ENCODE measurements around the gene ARHGAP26. TPM values are rescaled to one million over a fixed set of nuclear protein-coding genes. Genes with fewer than 3 reads are reported as not detected.

The ARHGAP26 gene
- total RNA-seq, 4 donors from 2014 or later: 11.0 to 23.3 (median 14.3) TPM

DNA sequence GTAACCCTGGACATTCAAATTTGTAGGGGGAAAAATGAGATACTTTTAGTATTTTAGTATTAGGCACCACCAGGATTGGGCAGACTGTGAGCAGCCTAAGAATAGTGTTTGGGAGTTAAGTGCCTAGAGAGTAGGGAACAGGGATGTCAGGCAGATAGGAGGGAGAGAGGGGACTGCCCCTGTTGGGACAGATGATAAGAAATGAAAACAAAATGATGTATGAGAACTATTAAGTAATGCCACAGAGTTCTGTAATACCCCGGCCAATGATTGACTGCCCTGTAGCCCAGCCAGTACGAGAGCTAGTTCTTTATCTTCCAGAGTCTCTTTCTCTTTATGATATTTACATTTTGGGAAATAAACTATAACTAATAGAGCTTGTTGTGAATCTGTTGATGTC, 24.4 kb downstream of the ARHGAP26 start:
- WGBS, 2 donors: 93 to 94% methylated on average over 2 of the region's 2 CpGs
- no peak for TF ChIP-seq POLR2A (IDR thresholded peaks at IDR 0.05)
- TF ChIP-seq, protein P1, sequence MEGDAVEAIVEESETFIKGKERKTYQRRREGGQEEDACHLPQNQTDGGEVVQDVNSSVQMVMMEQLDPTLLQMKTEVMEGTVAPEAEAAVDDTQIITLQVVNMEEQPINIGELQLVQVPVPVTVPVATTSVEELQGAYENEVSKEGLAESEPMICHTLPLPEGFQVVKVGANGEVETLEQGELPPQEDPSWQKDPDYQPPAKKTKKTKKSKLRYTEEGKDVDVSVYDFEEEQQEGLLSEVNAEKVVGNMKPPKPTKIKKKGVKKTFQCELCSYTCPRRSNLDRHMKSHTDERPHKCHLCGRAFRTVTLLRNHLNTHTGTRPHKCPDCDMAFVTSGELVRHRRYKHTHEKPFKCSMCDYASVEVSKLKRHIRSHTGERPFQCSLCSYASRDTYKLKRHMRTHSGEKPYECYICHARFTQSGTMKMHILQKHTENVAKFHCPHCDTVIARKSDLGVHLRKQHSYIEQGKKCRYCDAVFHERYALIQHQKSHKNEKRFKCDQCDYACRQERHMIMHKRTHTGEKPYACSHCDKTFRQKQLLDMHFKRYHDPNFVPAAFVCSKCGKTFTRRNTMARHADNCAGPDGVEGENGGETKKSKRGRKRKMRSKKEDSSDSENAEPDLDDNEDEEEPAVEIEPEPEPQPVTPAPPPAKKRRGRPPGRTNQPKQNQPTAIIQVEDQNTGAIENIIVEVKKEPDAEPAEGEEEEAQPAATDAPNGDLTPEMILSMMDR (IDR thresholded peaks at IDR 0.05): no peak
- no peak for DNase-seq (ENCODE audit: low spot score in 2 of 2)
- intact Hi-C loops (cut with DNase I; ENCODE audit: low total_unique reads): no loop called here
- no peak overlapping the region for H3K4me3 ChIP-seq (ENCODE audit: low read depth, poor library complexity, severe bottlenecking)

DNA sequence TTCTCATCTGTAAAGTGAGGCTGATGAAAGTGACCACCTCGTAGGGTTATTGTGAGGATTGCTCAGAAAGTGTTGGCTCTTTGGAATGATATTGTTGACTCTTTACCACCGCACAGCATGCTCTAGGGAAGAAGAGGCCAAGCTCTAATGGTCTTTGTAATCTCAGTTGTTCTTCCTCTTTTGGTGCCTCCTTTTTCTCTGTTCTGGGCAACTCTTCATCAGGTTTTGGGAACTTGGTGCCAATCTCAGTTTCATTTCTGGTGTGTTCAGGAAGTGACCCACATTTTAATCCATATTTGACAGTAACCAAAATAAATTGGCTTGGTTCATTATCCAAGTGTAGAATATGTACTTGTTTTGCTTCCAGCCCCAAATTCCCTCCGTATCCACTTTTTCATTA, 25.1 kb downstream of the ARHGAP26 start:
- TF ChIP-seq POLR2A (IDR thresholded peaks at IDR 0.05): no peak
- TF ChIP-seq, protein P1 (IDR thresholded peaks at IDR 0.05): no peak

DNA sequence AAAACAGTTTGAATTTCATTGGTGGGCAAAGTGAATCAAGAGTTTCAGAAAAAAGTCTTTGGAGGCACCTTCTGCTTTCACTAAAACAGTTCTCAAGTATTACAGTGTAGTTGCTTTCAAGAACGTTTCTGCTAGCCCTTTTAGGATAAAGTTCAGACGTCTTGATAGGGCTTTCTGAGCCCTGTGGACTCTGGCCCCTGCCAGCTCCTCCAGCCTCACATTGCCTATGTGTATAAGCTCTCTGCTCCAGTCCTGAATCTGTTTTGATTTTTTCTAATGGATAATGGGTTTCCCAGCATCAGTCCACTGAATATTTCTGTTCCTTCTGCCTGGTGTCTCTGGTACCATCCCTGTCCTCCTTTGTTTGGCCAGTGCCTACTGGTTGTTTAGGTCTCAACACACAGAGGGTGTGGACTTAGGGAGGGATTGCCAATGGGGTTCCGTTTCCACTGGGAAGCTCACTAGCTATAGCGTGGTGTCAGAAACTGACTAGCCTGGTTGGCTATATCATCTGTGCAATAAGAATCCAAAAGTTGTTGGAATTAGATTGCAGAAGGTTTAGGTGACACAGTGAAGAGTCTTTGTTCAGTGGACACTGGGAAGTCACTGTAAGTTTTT, 26.4 kb downstream of the ARHGAP26 start:
- intact Hi-C loops (cut with DNase I; ENCODE audit: low total_unique reads): no loop called here
- no peak overlapping the region for H3K4me3 ChIP-seq (ENCODE audit: low read depth, poor library complexity, severe bottlenecking)
- 70 to 74% methylated on average over 4 of the region's 4 CpGs for WGBS, 2 donors
- TF ChIP-seq, protein P1 (IDR thresholded peaks at IDR 0.05): no peak
- no peak for TF ChIP-seq POLR2A (IDR thresholded peaks at IDR 0.05)
- no peak for DNase-seq (ENCODE audit: low spot score in 2 of 2)

More for the DNA sequence above, 25.1 kb downstream of the ARHGAP26 start:
- WGBS, 2 donors: 77 to 78% methylated on average over 3 of the region's 3 CpGs
- intact Hi-C loops (cut with DNase I; ENCODE audit: low total_unique reads): no loop called here
- no peak for DNase-seq (ENCODE audit: low spot score in 2 of 2)
- H3K4me3 ChIP-seq (ENCODE audit: low read depth, poor library complexity, severe bottlenecking): no peak overlapping the region

DNA sequence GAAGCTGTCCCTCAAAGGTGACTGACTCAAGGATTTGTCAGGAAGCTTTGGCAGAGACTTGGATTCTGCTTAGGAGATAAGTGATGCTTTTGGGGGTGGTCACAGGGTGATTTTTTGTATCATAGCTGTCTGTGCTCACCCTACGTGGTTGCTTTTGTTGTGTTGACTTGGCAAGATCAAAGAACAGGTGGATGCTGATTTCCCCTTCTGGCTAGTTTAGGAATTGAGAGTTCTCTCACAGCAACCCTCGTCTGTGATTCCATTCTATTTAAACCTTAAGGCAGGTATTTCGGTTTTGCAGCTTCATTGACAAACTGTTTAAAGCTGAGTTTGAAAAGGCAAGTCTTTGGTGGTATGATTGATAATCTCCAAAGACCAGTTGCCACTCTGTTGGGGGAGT, 27.2 kb downstream of the ARHGAP26 start:
- TF ChIP-seq, protein P1 (IDR thresholded peaks at IDR 0.05): no peak
- TF ChIP-seq POLR2A (IDR thresholded peaks at IDR 0.05): no peak
- 71 to 85% methylated on average over 3 of the region's 3 CpGs for WGBS, 2 donors
- intact Hi-C loops (cut with DNase I; ENCODE audit: low total_unique reads): no loop called here
- H3K4me3 ChIP-seq (ENCODE audit: low read depth, poor library complexity, severe bottlenecking): no peak overlapping the region
- no peak for DNase-seq (ENCODE audit: low spot score in 2 of 2)

DNA sequence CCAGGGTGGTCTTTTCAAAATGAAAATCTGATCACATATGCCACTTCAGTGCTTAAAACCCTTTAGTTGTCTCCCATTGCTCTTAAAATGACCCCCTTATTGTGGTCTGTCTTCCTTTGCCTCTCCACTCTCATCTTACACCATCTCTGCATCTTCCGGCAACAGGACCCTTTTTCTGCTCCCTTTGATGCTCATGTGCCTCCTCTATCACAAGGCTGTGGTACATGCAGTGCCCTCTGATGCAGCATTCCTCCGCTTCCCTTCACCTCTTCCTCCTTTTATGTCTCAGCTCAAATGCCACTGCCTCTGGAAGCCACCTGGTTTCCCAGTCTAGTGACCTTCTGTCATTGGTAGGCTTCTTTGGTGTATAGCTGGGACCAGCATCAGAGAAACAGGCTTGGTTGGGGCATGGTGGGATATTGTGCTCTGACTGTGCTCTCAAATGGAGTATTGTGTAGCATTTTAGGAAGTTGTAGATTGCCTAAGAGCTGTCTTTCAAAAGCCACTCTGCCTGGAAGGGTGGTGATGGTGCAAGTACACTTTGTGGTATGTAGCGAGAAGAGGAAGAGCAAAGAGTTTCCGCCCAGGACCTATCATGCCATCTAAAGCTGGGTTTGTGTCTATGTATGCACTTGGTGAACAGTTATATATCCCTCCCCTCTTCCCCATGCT, 28.1 kb downstream of the ARHGAP26 start:
- TF ChIP-seq, protein P1 (IDR thresholded peaks at IDR 0.05): no peak
- no peak for TF ChIP-seq POLR2A (IDR thresholded peaks at IDR 0.05)
- no peak overlapping the region for H3K4me3 ChIP-seq (ENCODE audit: low read depth, poor library complexity, severe bottlenecking)
- DNase-seq (ENCODE audit: low spot score in 2 of 2): peak in 1 of 2 donors; percentile 39
- intact Hi-C loops (cut with DNase I; ENCODE audit: low total_unique reads): no loop called here
- WGBS, 2 donors: 86 to 88% methylated on average over 4 of the region's 4 CpGs

Measured in lower leg skin (tissue), 4 donors.